Erythroblast (primary cell): Measurements from ENCODE around the gene XRCC4.

Experiments used
- GATA1 ChIP-seq: IDR thresholded peaks from 2 replicates; pipeline ENCODE4 v1.6.1; 2011; ENCODE audit warnings: low read depth, mild to moderate bottlenecking, control low read depth, low read length, moderate library complexity
- POLR2A ChIP-seq: IDR thresholded peaks from 2 replicates; pipeline ENCODE4 v1.6.1; 2011; ENCODE audit warnings: mild to moderate bottlenecking, low read length

- TF ChIP-seq POLR2A (no peak), GATA1 (no peak)
Observed at GRCh38 chr5:83092619-83093018, 15.3 kb downstream of the XRCC4 start.
